GM19324 (cell line): ENCODE data around the gene ADCY3.
"Not testable (repeated sequence)": the region's sequence is repeated elsewhere in the genome, so short reads cannot be mapped to it uniquely, and the experiment has no call there.

Experiments
- ATAC-seq: cut with Tn5 transposase; IDR thresholded peaks from one replicate; pipeline ENCODE4 v1.9.1; 2021; ENCODE audit warnings: mild to moderate bottlenecking, moderate library complexity; ENCODE audit not compliant: unreplicated experiment, low FRiP score

The ADCY3 gene

GRCh38 chr2:24853996-24854395 lies 66.0 kb downstream of the ADCY3 start:
- ATAC-seq, result no peak

DNA sequence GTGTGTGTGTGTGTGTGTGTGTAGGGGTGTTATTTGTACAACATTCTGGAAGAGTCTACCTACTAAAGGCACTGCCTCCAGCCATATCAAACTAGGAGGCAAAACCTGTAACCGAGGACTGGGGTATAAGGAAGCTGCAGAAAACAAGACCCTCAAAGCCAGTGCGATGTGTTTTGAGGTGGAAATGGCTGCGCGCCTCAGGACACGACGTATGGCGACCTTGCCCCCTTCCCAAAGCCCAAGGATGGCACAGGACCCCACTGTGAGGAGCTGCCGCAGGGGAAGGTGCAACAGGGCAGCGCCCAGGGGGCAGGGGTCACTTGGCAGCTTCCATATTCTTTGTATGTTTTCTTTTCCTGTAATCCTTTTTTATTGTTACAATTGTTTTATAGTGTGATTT lies 67.0 kb downstream of the ADCY3 start:
- ATAC-seq, result no peak

DNA sequence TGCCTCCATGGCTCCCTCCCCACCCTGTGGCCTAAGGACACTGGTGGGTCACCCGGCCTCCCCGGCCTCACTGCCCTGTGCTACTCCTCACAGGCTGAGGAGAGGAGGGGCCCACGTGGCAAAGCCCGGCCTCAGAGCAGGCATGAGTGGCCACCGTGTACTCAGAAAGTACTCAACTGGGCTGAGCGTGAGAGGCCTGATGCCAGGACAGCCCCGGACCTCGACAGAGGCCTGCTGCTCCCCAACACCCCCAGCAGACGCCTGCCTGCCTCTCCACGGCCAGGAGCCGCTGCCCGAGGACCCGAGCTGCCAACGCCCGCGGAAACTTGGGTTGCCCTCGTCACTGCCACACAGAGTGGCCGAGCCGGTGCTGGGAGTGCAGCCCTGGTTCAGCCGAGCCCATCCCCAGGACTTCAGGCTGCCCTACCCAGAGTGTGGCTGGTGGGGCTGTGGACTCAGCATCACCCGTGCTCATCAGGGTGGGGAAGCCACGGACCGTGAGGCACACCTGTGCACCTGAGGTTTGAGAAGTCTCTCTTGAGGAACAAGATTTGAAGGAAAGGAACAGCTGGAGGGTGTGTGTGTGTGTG lies 67.5 kb downstream of the ADCY3 start:
- ATAC-seq, result no peak

GRCh38 chr2:24852026-24852425 lies 68.0 kb downstream of the ADCY3 start:
- no peak for ATAC-seq

GRCh38 chr2:24850944-24851343 lies 69.1 kb downstream of the ADCY3 start:
- ATAC-seq, result no peak

DNA sequence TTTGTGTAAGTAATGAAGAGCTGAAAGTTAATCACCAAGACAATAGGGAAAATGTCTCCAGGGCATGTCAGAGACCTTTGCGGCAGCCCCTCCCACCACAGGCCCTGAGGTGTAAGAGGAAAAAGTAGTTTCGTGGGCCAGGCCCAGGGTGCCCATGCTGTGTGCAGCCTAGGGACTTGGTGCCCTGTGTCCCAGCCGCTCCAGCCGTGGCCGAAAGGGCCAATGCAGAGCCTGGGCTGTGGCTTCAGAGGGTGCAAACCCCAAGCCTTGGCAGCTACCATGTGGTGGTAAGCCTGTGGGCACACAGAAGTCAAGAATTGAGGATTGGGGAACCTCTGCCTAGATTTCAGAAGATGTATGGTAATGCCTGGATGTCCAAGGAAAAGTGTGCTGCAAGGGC lies 74.3 kb downstream of the ADCY3 start:
- ATAC-seq, result no peak

DNA sequence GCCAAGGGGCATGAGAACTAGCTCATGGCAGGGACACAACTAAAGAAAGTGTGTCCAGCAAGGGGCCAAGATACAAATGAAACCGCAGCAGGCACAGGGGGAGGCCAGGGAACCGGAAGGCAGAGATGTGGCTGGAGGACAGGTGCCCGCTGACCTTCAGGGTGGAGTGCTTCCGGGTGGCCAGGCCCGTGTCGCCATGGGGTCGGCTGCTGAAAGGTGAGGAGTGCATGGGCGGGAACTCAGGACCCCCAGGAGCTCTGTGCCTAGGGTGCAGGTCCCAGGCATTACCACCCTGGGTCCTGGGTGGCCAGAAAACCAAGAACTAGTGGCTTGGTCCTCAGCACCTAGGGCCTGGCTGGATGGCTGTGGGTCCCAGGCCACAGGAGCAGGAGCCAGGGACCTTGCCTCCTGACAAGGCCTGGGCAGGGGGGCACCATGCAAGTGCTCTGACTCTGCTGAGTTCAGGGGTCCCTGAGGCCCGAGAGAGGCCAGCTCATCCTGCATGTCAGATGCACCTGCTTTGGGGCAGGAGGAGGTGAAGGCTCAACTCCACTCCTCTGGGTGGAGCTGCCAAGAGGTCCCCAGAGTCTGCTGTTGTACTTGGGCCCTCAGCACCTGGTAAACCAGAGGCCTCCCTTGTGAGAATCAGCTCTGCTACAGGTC lies 75.9 kb downstream of the ADCY3 start:
- ATAC-seq, result no peak

DNA sequence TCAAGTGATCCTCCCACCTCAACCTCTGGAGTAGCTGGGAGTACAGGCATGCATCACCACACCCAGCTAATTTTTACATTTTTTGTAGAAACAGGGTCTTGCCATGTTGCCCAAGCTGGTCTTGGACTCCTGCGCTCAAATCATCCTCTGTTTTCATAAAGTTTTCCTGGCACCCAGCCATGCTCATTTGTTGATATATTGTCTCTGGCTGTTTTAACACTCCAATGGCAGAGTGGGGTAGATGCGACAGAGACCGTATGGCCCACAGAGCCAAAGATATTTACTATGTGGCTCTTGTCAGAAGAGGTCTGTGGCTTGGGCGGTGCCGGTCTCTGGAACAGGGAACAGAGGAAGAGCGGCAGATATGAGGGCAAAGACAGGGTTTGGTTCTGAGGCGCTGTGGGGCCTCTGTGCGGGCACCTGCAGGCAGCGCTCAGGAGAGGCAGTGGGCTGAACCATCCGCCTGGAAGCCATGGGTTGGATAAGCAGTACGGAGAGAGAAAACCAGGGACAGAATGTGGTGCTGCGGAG lies 76.6 kb downstream of the ADCY3 start:
- ATAC-seq, result no peak

DNA sequence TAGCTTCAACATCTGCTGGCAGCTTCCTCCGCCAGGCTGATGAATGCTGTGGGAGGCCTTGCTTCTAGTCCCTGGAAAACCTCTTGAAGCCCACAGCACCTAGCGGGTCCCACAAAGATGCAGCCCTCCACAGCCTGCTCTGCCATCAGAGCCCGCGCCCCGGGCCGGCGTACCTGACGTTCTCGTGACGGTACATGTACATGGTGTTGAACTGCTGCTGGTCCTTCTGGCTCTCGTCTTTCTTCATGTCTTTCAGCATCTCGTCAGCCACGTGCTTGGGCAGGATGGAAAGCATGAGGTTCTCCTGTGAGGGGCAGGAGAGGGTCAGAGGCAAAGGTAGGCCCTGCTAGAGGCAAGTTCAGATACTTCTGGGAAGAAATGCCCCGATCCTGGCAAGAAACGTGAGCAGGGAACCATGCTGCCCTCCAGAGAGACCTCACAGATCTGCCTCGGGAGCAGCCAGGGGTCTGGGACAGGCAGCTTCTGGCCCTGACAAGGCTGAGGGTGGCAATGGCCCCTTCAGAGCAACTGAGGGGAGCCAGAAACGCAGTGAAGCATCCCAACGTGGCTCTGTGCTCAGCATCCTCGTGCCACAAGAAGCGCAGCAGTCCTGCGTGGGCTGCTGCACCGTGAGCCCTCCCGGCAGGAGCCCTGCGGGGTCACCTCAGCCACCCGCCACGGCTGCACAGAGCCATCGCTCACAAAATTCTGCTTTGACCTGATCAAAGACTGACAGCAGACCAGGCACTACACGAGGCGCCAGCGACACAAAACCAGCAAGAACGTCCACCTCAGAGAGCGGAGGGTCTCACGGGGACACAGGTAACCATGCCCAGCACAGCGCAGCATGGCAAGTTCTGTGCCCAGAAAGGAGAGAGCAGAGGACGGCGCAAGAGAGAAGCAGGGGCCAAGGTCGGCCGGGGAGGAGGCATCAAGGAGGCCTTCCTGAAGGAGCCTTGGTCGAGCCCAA lies 77.7 kb downstream of the ADCY3 start:
- no peak for ATAC-seq

GRCh38 chr2:24840962-24841945 lies 78.8 kb downstream of the ADCY3 start:
- ATAC-seq, result no peak

DNA sequence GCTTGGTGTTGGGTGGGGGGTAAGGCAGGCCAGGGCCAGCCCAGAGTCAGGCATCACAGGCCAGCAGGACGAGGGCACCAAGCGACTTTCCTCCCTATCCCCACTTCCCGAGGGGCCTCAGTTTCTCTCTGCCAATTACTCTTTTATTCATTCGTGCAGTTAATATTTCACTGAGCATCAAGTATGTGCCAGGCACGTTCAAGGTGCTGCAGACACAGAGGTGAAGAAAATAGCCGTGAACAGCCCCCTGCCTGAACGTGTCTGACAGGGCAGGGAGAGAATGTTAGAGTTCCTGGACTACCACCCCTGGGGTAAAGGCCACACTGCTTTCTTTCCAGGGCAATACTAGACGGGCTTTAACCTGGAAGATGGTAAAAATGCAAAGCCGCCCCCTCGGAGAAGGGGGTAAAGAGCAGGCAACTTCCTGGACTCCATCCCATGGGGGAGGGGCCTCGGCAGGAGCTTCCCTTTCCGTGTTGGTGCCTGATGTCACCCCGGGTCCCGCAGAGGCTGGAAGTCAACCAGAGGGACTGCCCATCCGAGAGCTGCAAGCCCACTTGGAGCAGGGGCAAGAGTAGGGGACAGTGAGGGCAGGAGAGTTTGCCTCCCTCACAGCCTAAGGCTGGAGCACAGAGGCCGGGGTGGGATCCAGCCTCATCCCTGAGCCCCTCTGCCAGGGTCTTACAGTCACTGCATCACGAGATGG lies 79.7 kb downstream of the ADCY3 start:
- no peak for ATAC-seq

- no peak for ATAC-seq
Measured at GRCh38 chr2:24839729-24840128, 80.3 kb downstream of the ADCY3 start.

DNA sequence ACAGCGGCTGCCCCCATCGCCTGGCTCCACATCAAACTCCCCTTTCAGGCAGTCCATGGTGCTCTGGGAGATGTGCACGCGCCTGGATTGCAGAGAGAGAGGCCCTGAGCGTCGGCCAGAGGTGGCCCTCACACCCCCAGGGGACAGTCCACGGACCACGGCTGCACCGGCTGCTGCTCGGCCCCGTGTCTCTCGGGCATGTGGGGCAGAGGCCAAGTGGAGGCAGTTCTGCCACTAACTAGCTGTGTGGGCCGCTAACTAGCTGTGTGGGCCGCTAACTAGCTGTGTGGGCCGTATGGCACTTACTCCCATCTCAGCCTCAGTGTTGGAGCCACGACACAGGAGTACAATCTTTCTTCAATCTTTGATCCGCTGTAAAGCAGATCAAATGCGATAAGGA lies 81.5 kb downstream of the ADCY3 start:
- no peak for ATAC-seq

GRCh38 chr2:24837996-24838513 lies 82.0 kb downstream of the ADCY3 start:
- no peak for ATAC-seq

DNA sequence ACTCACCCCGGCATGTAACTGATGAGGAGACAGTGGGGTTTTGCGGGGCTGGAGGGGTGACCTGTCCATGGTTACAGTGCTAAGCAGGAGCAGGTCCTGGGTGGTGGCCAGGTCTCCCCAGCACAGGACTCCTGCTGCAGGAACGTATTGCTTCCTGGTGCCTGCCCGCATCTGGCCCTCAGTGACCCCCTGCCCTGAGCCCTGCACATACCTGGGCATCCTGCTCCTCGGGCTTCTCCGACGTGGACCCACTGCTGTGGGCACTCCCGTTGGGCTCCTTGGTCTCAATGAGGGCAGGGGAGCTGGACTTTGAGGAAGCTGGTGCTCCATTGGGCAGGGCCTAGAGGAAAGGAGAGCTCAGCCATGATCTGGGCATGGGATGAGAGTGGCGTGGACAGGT lies 83.3 kb downstream of the ADCY3 start:
- no peak for ATAC-seq

DNA sequence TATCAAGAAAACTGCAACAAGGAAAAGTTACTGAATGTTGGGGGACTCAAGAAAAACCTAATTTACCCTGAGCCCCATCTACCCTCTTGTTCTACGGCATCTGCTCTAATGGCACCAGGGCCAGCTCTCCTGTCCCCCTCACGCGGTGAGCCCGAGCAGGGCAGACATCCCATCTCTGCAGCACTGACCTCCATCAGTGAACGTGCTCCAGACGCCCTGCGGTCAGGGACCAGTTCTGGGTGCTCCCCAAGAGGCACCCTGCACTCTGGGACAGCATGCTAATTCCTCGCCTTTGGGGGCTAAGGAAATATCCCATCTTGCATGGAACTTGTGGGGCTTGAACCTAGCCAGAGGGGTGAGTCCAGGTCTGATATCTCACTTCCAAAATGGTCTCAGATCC lies 83.8 kb downstream of the ADCY3 start:
- ATAC-seq, result no peak

DNA sequence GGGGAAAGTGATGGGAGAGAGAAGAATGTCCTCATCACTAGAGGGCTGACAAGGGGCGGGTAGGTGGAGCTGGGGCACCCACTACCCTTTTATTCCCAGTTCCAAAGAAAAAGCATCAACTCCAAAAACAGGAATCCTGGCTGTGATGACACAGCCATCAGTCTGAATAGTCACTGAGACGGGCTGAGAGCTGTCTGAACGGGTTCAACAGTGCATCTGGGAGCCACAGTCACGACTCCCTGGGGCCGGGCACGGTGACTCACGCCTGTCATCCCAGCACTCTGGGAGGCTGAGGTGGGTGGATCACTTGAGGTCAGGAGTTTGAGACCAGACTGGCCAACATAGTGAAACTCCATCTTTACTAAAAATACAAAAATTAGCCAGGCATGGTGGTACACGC lies 84.6 kb downstream of the ADCY3 start:
- ATAC-seq, result not testable (repeated sequence)

- ATAC-seq, result no peak
Measured at GRCh38 chr2:24834733-24835395, 85.2 kb downstream of the ADCY3 start.
